ENCODE data around the gene EID3.

DNA sequence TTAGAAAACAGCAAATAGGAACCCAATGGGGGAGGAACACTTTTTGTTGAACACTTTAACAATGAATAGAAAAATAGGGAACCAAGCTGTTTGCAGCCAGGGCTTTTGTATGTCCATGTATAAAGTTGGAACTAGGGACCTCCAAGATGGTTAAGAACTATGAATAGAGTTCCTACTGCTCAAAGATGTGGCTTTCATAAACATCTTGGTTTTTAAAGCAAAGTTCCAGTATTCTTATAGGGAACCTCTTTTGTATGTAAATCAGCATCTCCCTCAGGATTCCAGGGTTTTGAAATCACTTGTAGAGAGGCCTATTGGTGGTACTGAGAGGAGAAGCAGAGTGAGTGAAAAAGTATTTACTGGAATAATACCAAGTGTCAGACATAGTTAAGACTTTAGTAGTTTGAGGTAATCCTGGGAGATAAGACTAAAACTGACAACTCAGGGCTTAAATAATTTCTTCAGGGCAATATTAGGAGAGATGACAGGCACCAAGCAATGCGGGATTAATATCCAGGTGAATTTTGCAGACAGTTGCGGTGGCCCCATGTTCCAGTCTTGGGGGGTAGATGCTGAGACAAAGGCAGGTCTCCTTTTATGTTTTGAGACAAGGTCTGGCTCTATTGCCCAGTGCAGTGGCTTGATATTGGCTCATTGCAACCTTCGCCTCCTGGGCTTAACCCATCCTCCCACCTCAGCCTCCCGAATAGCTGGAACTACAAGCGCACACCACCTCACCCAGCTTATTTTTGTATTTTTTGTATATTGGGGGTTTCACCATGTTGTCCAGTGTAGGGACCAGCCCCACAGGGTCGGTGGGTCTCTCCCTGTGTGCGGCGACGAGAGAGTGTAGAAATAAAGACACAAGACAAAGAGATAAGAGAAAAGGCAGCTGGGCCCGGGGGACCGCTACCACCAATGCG lies 10.4 kb upstream of the EID3 start:
- TF ChIP-seq, protein P1, sequence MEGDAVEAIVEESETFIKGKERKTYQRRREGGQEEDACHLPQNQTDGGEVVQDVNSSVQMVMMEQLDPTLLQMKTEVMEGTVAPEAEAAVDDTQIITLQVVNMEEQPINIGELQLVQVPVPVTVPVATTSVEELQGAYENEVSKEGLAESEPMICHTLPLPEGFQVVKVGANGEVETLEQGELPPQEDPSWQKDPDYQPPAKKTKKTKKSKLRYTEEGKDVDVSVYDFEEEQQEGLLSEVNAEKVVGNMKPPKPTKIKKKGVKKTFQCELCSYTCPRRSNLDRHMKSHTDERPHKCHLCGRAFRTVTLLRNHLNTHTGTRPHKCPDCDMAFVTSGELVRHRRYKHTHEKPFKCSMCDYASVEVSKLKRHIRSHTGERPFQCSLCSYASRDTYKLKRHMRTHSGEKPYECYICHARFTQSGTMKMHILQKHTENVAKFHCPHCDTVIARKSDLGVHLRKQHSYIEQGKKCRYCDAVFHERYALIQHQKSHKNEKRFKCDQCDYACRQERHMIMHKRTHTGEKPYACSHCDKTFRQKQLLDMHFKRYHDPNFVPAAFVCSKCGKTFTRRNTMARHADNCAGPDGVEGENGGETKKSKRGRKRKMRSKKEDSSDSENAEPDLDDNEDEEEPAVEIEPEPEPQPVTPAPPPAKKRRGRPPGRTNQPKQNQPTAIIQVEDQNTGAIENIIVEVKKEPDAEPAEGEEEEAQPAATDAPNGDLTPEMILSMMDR (IDR thresholded peaks at IDR 0.05), result no peak
- TF ChIP-seq POLR2A (IDR thresholded peaks at IDR 0.05), result no peak

All from Peyer's patch (tissue), 4 donors.